Right lobe of liver (tissue), 6 donors: ENCODE data around the gene C5orf22. TPM values are rescaled to one million over a fixed set of nuclear protein-coding genes. Genes with fewer than 3 reads are reported as not detected.

ENCODE experiments used
- ATAC-seq, 4 donors: fragments of 200-7000 bp; cut with Tn5 transposase; one replicate each; pipeline ENCODE4 v1.9.1; 2020; ENCODE audit warnings: mild to moderate bottlenecking in 4 of 4, moderate library complexity in 4 of 4
- DNase-seq, 3 donors: peaks; one replicate each; pipeline ENCODE4 v3.0.0-alpha.2; 2020
- H3K27ac ChIP-seq, 3 donors: fragments of 200-600 bp; one replicate each; pipeline ENCODE4 v1.8.0; 2022
- H3K27me3 ChIP-seq, 2 donors: fragments of 200-600 bp; one replicate each; pipeline ENCODE4 v1.8.0; 2022
- H3K36me3 ChIP-seq, 4 donors: fragments of 200-600 bp; sonication (generic) in 1 of 4; one replicate each; pipeline versions ENCODE4 v1.5.1 to v1.8.0; 2017 to 2022; ENCODE audit warnings: control low read depth in 1 of 4
- H3K4me1 ChIP-seq, 4 donors: fragments of 200-600 bp; sonication (generic) in 1 of 4; one replicate each; pipeline versions ENCODE4 v1.5.1 to v1.8.0; 2017 to 2022; ENCODE audit warnings: control low read depth in 1 of 4
- H3K4me3 ChIP-seq, 3 donors: fragments of 200-600 bp; one replicate each; pipeline ENCODE4 v1.8.0; 2022
- H3K9me3 ChIP-seq, 4 donors: fragments of 200-600 bp; sonication (generic) in 1 of 4; one replicate each; pipeline versions ENCODE4 v1.5.1 to v1.8.0; 2017 to 2022; ENCODE audit warnings: control low read depth in 1 of 4
- CTCF ChIP-seq, 4 donors: fragments of 200-600 bp in 3 of 4; fragments of 450-650 bp in 1 of 4; IDR thresholded peaks; one replicate each; pipeline versions ENCODE4 v1.5.1 to v1.8.0; 2016 to 2022; ENCODE audit warnings: antibody characterized with exemption in 4 of 4, mild to moderate bottlenecking in 2 of 4
- POLR2A ChIP-seq: fragments of 450-650 bp; IDR thresholded peaks from one replicate; pipeline ENCODE4 v1.6.1; 2017; ENCODE audit warnings: antibody characterized with exemption, mild to moderate bottlenecking
- WGBS: methylation state at CpG from one replicate; pipeline ENCODE4 v1.1.6; 2018; ENCODE audit warnings: low coverage, low lambda C conversion rate; ENCODE audit not compliant: insufficient coverage; ENCODE audit errors: missing lambda C conversion rate; 5-methylcytosine and 5-hydroxymethylcytosine counted together
- intact Hi-C, 2 donors: fragments of 100-400 bp; cut with DNase I; formaldehyde crosslinking; loops; one replicate each; pipeline versions ENCODE4 v1.11.2 to v1.14.1; 2022
- total RNA-seq, 6 experiments: library from RNA; depleted of rRNA in 2 of 6; stranded (reverse); fragments of >200 nt in 2 of 6; fragmentation: NEBNext Ultra II Directional in 3 of 6; extraction: Animal tissue kit (Norgen Biotek cat#: 25700) in 3 of 6; gene quantifications; one replicate each; pipeline versions ENCODE4 v1.1.0 to v1.2.4, GENCODE V29; 2016 to 2023
- donor health status: DM: no; HTN: yes; CAD: no.
- donor health status: DM: no; HTN: no; CAD: no.
- donor health status: DM: no; HTN: no; CAD: no.
- donor health status: DM: no; HTN: yes; CAD: no.
- donor health status: DM: no; HTN: yes; CAD: no.

The C5orf22 gene
- total RNA-seq, 6 experiments from 2014 or later: 8.5 to 11.2 (median 9.7) TPM

- TF ChIP-seq CTCF (IDR thresholded peaks at IDR 0.05): no peak
- WGBS: 58% methylated on average over 3 of the region's 3 CpGs
- Histone ChIP-seq H3K36me3 (no peaks in the 10 kb centered on the region), H3K9me3 (no peaks in the 10 kb centered on the region), H3K4me3 (no peak overlapping the region), H3K27ac (no peak overlapping the region), H3K4me1 (no peaks in the 10 kb centered on the region), H3K27me3 (no peaks in the 10 kb centered on the region)
- intact Hi-C loops: no loop called here
- DNase-seq (no peak), ATAC-seq (no peak)
These were observed 45.3 kb downstream of the C5orf22 start for GRCh38 chr5:31577438-31577837.

GRCh38 chr5:31579558-31579957 lies 47.5 kb downstream of the C5orf22 start:
- DNase-seq (no peak), ATAC-seq (no peak)
- H3K9me3 ChIP-seq: no peaks in the 10 kb centered on the region
- H3K27ac ChIP-seq: no peak overlapping the region
- intact Hi-C loops: no loop called here
- no peaks in the 10 kb centered on the region for H3K4me1 ChIP-seq
- no peaks in the 10 kb centered on the region for H3K36me3 ChIP-seq
- TF ChIP-seq CTCF (IDR thresholded peaks at IDR 0.05): no peak
- WGBS: 82% methylated on average over 2 of the region's 2 CpGs
- no peaks in the 10 kb centered on the region for H3K27me3 ChIP-seq
- H3K4me3 ChIP-seq: no peak overlapping the region

GRCh38 chr5:31581498-31582099 lies 49.5 kb downstream of the C5orf22 start:
- Histone ChIP-seq H3K9me3 (no peaks in the 10 kb centered on the region), H3K27me3 (no peaks in the 10 kb centered on the region), H3K36me3 (no peaks in the 10 kb centered on the region), H3K4me3 (no peak overlapping the region), H3K4me1 (no peaks in the 10 kb centered on the region), H3K27ac (no peak overlapping the region)
- DNase-seq (no peak), ATAC-seq (peak; percentile 21 to 62 (median 52))
- intact Hi-C loops: loop anchor here (5.0 to 10.0 kb wide), 2 partner anchors 223 to 226 kb away; no protein-coding TSS in a partner anchor
- 22% methylated on average over 3 of the region's 3 CpGs for WGBS
- no peak for TF ChIP-seq POLR2A
- peak; percentile 38 to 55 (median 50) for TF ChIP-seq CTCF (IDR thresholded peaks at IDR 0.05)

- Histone ChIP-seq H3K4me1 (no peaks in the 10 kb centered on the region), H3K4me3 (no peak overlapping the region), H3K9me3 (no peaks in the 10 kb centered on the region), H3K36me3 (no peaks in the 10 kb centered on the region), H3K27me3 (no peaks in the 10 kb centered on the region), H3K27ac (no peak overlapping the region)
- TF ChIP-seq CTCF (IDR thresholded peaks at IDR 0.05): no peak
- TF ChIP-seq POLR2A: no peak
- WGBS: 78% methylated on average over 2 of the region's 2 CpGs
- no peak for DNase-seq
- ATAC-seq: no peak
- intact Hi-C loops: loop anchor here (5.0 to 10.0 kb wide), 2 partner anchors 222 to 224 kb away; no protein-coding TSS in a partner anchor
These were observed 51.0 kb downstream of the C5orf22 start for GRCh38 chr5:31583129-31583528.
